HepG2 (cell line): ENCODE data around the gene SLC35A3. TPM values are rescaled to one million over a fixed set of nuclear protein-coding genes. Genes with fewer than 3 reads are reported as not detected.

ENCODE experiments used
- AKAP8 ChIP-seq: sonication (generic); formaldehyde crosslinking; IDR thresholded peaks from 2 replicates; pipeline ENCODE4 v1.5.1; 2020; ENCODE audit warnings: mild to moderate bottlenecking, missing genetic modification reagents
- ATAD3A ChIP-seq: sonication (generic); formaldehyde crosslinking; IDR thresholded peaks from 2 replicates; pipeline ENCODE4 v1.4.0; 2020; ENCODE audit warnings: missing genetic modification reagents
- MAF1 ChIP-seq: sonication (generic); formaldehyde crosslinking; IDR thresholded peaks from 2 replicates; pipeline ENCODE4 v1.5.0; 2020; ENCODE audit warnings: missing genetic modification reagents, borderline replicate concordance
- MAFG ChIP-seq: sonication (generic); formaldehyde crosslinking; IDR thresholded peaks from 2 replicates; pipeline ENCODE4 v1.5.1; 2020; ENCODE audit warnings: mild to moderate bottlenecking, missing genetic modification reagents
- MXD4 ChIP-seq: IDR thresholded peaks from 2 replicates; pipeline ENCODE4 v1.6.1; 2016; ENCODE audit warnings: mild to moderate bottlenecking, missing biosample characterization, missing genetic modification reagents
- PAF1 ChIP-seq: IDR thresholded peaks from 2 replicates; pipeline ENCODE4 v1.6.1; 2016; ENCODE audit warnings: missing genetic modification reagents, missing compliant biosample characterization
- RFX1 ChIP-seq: fragments of 450-650 bp; IDR thresholded peaks from 2 replicates; pipeline ENCODE4 v1.6.1; 2017
- SIX4 ChIP-seq: sonication (generic); formaldehyde crosslinking; IDR thresholded peaks from 2 replicates; pipeline ENCODE4 v1.4.0; 2020; ENCODE audit warnings: missing genetic modification reagents
- SP1 ChIP-seq, 2 experiments: fragments of 450-650 bp in 1 of 2; sonication (generic) in 1 of 2; formaldehyde crosslinking in 1 of 2; IDR thresholded peaks; 2 replicates each; pipeline versions ENCODE4 v1.4.0 to v1.6.1; 2016 to 2020; ENCODE audit warnings: missing genetic modification reagents in 1 of 2
- TCF7 ChIP-seq: sonication (generic); IDR thresholded peaks from 2 replicates; pipeline ENCODE4 v1.6.1; 2016; ENCODE audit warnings: antibody characterized with exemption, low read depth
- TEAD2 ChIP-seq: sonication (generic); formaldehyde crosslinking; IDR thresholded peaks from 2 replicates; pipeline ENCODE4 v1.9.0; 2021; ENCODE audit warnings: missing genetic modification reagents
- ZHX2 ChIP-seq, 2 experiments: sonication (generic) in 1 of 2; formaldehyde crosslinking in 1 of 2; IDR thresholded peaks; 2 replicates each; pipeline versions ENCODE4 v1.6.1 to v1.9.0; 2014 to 2022; ENCODE audit warnings: antibody characterized with exemption in 1 of 2, borderline replicate concordance in 1 of 2, inconsistent platforms in 1 of 2, low read depth in 1 of 2, missing genetic modification reagents in 1 of 2
- ZKSCAN1 ChIP-seq: fragments of 150-350 bp; IDR thresholded peaks from 2 replicates; pipeline ENCODE4 v1.6.1; 2014; ENCODE audit warnings: low read length
- ZMYM4 ChIP-seq: sonication (generic); formaldehyde crosslinking; IDR thresholded peaks from 2 replicates; pipeline ENCODE4 v1.8.1; 2023; ENCODE audit warnings: mild to moderate bottlenecking, missing genetic modification reagents
- ZNF20 ChIP-seq: sonication (generic); formaldehyde crosslinking; IDR thresholded peaks from 2 replicates; pipeline ENCODE4 v1.4.0; 2020; ENCODE audit warnings: mild to moderate bottlenecking, moderate library complexity, missing genetic modification reagents
- ZNF234 ChIP-seq: sonication (generic); formaldehyde crosslinking; conservative IDR thresholded peaks from 2 replicates; pipeline ENCODE4 v1.5.1; 2020; ENCODE audit warnings: mild to moderate bottlenecking, missing genetic modification reagents
- ZNF326 ChIP-seq: sonication (generic); formaldehyde crosslinking; IDR thresholded peaks from 2 replicates; pipeline ENCODE4 v1.4.0; 2020; ENCODE audit warnings: missing genetic modification reagents, borderline replicate concordance
- ZNF33A ChIP-seq: sonication (generic); formaldehyde crosslinking; IDR thresholded peaks from 2 replicates; pipeline ENCODE4 v1.5.1; 2020; ENCODE audit warnings: missing genetic modification reagents, mild to moderate bottlenecking, moderate library complexity, borderline replicate concordance
- ZNF547 ChIP-seq: sonication (generic); formaldehyde crosslinking; IDR thresholded peaks from 2 replicates; pipeline ENCODE4 v1.5.1; 2020; ENCODE audit warnings: mild to moderate bottlenecking, missing genetic modification reagents
- ZNF678 ChIP-seq: sonication (generic); formaldehyde crosslinking; IDR thresholded peaks from 2 replicates; pipeline ENCODE4 v1.4.0; 2020; ENCODE audit warnings: mild to moderate bottlenecking, missing genetic modification reagents
- polyA plus RNA-seq, 8 experiments: library from polyadenylated mRNA; depleted of rRNA in 3 of 8; stranded (reverse) in 7 of 8; unstranded in 1 of 8; fragments of >200 nt; fragmentation: Illumina TruSeq in 4 of 8; extraction: Trizol in 4 of 8; gene quantifications; 2 replicates each; pipeline versions ENCODE4 v1.2.1 to v1.2.3, GENCODE V29; 2011 to 2016; ENCODE audit warnings: low read depth in 4 of 8, missing spikeins in 1 of 8, mixed read lengths in 1 of 8; ENCODE audit not compliant: insufficient read depth in 1 of 8
- total RNA-seq, 5 experiments: library from RNA; depleted of rRNA; stranded (reverse); fragments of >200 nt; fragmentation: Illumina TruSeq; extraction: Trizol; gene quantifications; 2 replicates each; pipeline ENCODE4 v1.2.3, GENCODE V29; 2016; ENCODE audit warnings: low read depth in 1 of 5
- TF ChIP-seq, protein P1 (sequence below): sonication (generic); formaldehyde crosslinking; IDR thresholded peaks from 2 replicates; pipeline ENCODE4 v1.8.1; 2023; ENCODE audit warnings: mild to moderate bottlenecking, missing genetic modification reagents
- TF ChIP-seq, protein P2 (sequence below): sonication (generic); formaldehyde crosslinking; IDR thresholded peaks from 2 replicates; pipeline ENCODE4 v1.4.0; 2020; ENCODE audit warnings: mild to moderate bottlenecking, missing genetic modification reagents

SLC35A3 gene
- total and polyA plus RNA-seq, 2 of the 13 experiments (the other 11 are each of a cell fraction or from before 2014, with no cell fraction given) = 11.2 to 24.9 TPM

- TF ChIP-seq ZNF234 (CRISPR knock-in tag) (peak; percentile 94), ATAD3A (CRISPR knock-in tag) (0 out of 2 replicates have a peak, but pooled peaks have one; percentile 60), ZNF547 (CRISPR knock-in tag) (peak; percentile 95), MAF1 (CRISPR knock-in tag) (0 out of 2 replicates have a peak, but pooled peaks have one; percentile 39), RFX1 (peak; percentile 38; the same call in 1 of the 2 replicates), PAF1 (no peak), ZNF20 (CRISPR knock-in tag) (no peak), TEAD2 (CRISPR knock-in tag) (no peak), ZKSCAN1 (no peak), ZNF678 (no peak; the same call in 1 of the 2 replicates), ZMYM4 (peak; percentile 98), AKAP8 (CRISPR knock-in tag) (peak; percentile 94), ZNF33A (CRISPR knock-in tag) (peak; percentile 97; the same call in 1 of the 2 replicates), ZHX2 (IDR thresholded peaks at IDR 0.05; ENCODE audit: low read depth) (peak; percentile 82), ZHX2 (CRISPR knock-in tag; IDR thresholded peaks at IDR 0.05; ENCODE audit: borderline replicate concordance) (peak; percentile 53; the same call in 1 of the 2 replicates), SIX4 (peak; percentile 72; the same call in 1 of the 2 replicates), MXD4 (CRISPR knock-in tag) (peak; percentile 84), MAFG (CRISPR knock-in tag) (no peak), ZNF326 (CRISPR knock-in tag) (0 out of 2 replicates have a peak, but pooled peaks have one; percentile 34), SP1 (IDR thresholded peaks at IDR 0.05) (no peak), SP1 (CRISPR knock-in tag; IDR thresholded peaks at IDR 0.05) (peak; percentile 88), TCF7 (no peak)
- TF ChIP-seq, protein P1, sequence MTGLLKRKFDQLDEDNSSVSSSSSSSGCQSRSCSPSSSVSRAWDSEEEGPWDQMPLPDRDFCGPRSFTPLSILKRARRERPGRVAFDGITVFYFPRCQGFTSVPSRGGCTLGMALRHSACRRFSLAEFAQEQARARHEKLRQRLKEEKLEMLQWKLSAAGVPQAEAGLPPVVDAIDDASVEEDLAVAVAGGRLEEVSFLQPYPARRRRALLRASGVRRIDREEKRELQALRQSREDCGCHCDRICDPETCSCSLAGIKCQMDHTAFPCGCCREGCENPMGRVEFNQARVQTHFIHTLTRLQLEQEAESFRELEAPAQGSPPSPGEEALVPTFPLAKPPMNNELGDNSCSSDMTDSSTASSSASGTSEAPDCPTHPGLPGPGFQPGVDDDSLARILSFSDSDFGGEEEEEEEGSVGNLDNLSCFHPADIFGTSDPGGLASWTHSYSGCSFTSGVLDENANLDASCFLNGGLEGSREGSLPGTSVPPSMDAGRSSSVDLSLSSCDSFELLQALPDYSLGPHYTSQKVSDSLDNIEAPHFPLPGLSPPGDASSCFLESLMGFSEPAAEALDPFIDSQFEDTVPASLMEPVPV (CRISPR knock-in tag) = peak; percentile 72
- TF ChIP-seq, protein P2, sequence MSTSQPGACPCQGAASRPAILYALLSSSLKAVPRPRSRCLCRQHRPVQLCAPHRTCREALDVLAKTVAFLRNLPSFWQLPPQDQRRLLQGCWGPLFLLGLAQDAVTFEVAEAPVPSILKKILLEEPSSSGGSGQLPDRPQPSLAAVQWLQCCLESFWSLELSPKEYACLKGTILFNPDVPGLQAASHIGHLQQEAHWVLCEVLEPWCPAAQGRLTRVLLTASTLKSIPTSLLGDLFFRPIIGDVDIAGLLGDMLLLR = peak; percentile 90
Observed at GRCh38 chr1:99969729-99970621, at the start of gene SLC35A3 (continued).
